ENCODE results near the gene IL1RAPL1.

IL1RAPL1 gene

GRCh38 chrX:29903360-29903759 is 1316.1 kb downstream of the IL1RAPL1 start:
- no peak overlapping the region for H3K4me3 ChIP-seq (ENCODE audit: low read depth, low read length)
- in situ Hi-C loops (cut with HindIII; ENCODE audit: low sequenced_read_pairs): no loop called here
- DNase-seq (ENCODE audit: low read depth): peak; percentile 2
- peak; percentile 36 for TF ChIP-seq CTCF (IDR thresholded peaks at IDR 0.05; ENCODE audit: low read depth, low read length, missing control alignments)

- no peak for DNase-seq (ENCODE audit: low read depth)
- no peak for TF ChIP-seq CTCF (IDR thresholded peaks at IDR 0.05; ENCODE audit: low read depth, low read length, missing control alignments)
- no peak overlapping the region for H3K4me3 ChIP-seq (ENCODE audit: low read depth, low read length)
- in situ Hi-C loops (cut with HindIII; ENCODE audit: low sequenced_read_pairs): no loop called here
These were observed 1324.4 kb downstream of the IL1RAPL1 start for GRCh38 chrX:29911673-29912072.

- DNase-seq (ENCODE audit: low read depth): no peak
- TF ChIP-seq CTCF (IDR thresholded peaks at IDR 0.05; ENCODE audit: low read depth, low read length, missing control alignments): no peak
- in situ Hi-C loops (cut with HindIII; ENCODE audit: low sequenced_read_pairs): no loop called here
These were observed 1326.4 kb downstream of the IL1RAPL1 start for GRCh38 chrX:29913647-29914046.

GRCh38 chrX:29922607-29923006 is 1335.4 kb downstream of the IL1RAPL1 start:
- no peak overlapping the region for H3K4me3 ChIP-seq (ENCODE audit: low read depth, low read length)
- in situ Hi-C loops (cut with HindIII; ENCODE audit: low sequenced_read_pairs): loop anchor here (5.0 kb wide), 1 partner anchor 85 kb away; no protein-coding TSS in a partner anchor
- TF ChIP-seq CTCF (IDR thresholded peaks at IDR 0.05; ENCODE audit: low read depth, low read length, missing control alignments): no peak
- DNase-seq (ENCODE audit: low read depth): no peak

More at GRCh38 chrX:29913647-29914046, 1326.4 kb downstream of the IL1RAPL1 start:
- H3K4me3 ChIP-seq (ENCODE audit: low read depth, low read length): no peak overlapping the region

GRCh38 chrX:29926056-29926455 is 1338.8 kb downstream of the IL1RAPL1 start:
- TF ChIP-seq CTCF (IDR thresholded peaks at IDR 0.05; ENCODE audit: low read depth, low read length, missing control alignments): no peak
- DNase-seq (ENCODE audit: low read depth): no peak
- no peak overlapping the region for H3K4me3 ChIP-seq (ENCODE audit: low read depth, low read length)
- in situ Hi-C loops (cut with HindIII; ENCODE audit: low sequenced_read_pairs): no loop called here

GRCh38 chrX:29926659-29927058 is 1339.4 kb downstream of the IL1RAPL1 start:
- no peak overlapping the region for H3K4me3 ChIP-seq (ENCODE audit: low read depth, low read length)
- TF ChIP-seq CTCF (IDR thresholded peaks at IDR 0.05; ENCODE audit: low read depth, low read length, missing control alignments): no peak
- no peak for DNase-seq (ENCODE audit: low read depth)
- in situ Hi-C loops (cut with HindIII; ENCODE audit: low sequenced_read_pairs): no loop called here

GRCh38 chrX:29935455-29935854 is 1348.2 kb downstream of the IL1RAPL1 start:
- no peak for DNase-seq (ENCODE audit: low read depth)
- no peak overlapping the region for H3K4me3 ChIP-seq (ENCODE audit: low read depth, low read length)
- TF ChIP-seq CTCF (IDR thresholded peaks at IDR 0.05; ENCODE audit: low read depth, low read length, missing control alignments): no peak
- in situ Hi-C loops (cut with HindIII; ENCODE audit: low sequenced_read_pairs): no loop called here
